SK-N-SH treated with all-trans-retinoic acid at 6 μM for 48 hours (cell line): ENCODE data around the gene TMIE.

Source experiments
- ATAC-seq: fragments of 200-7000 bp; cut with Tn5 transposase; 3 replicates; pipeline ENCODE4 v1.9.1; 2020; ENCODE audit warnings: mild to moderate bottlenecking, moderate library complexity
- CSDC2 ChIP-seq: fragments of 250-450 bp; sonication (Bioruptor Pico); IDR thresholded peaks from 2 replicates; pipeline ENCODE4 v1.5.0; 2020; ENCODE audit warnings: mild to moderate bottlenecking, moderate library complexity
- ESRRG ChIP-seq: fragments of 250-450 bp; sonication (Bioruptor Pico); IDR thresholded peaks from 2 replicates; pipeline ENCODE4 v1.6.1; 2021; ENCODE audit warnings: mild to moderate bottlenecking
- GLIS3 ChIP-seq: fragments of 250-450 bp; sonication (Bioruptor Pico); IDR thresholded peaks from 2 replicates; pipeline ENCODE4 v1.5.0; 2020; ENCODE audit warnings: mild to moderate bottlenecking, moderate library complexity
- ISL1 ChIP-seq: fragments of 250-450 bp; sonication (Bioruptor Pico); IDR thresholded peaks from 2 replicates; pipeline ENCODE4 v2.1.2; 2022; ENCODE audit warnings: mild to moderate bottlenecking, moderate library complexity
- OSR1 ChIP-seq: fragments of 250-450 bp; sonication (Bioruptor Pico); IDR thresholded peaks from 2 replicates; pipeline ENCODE4 v1.8.0; 2022; ENCODE audit warnings: moderate library complexity, mild to moderate bottlenecking, inconsistent platforms
- PATZ1 ChIP-seq: fragments of 250-450 bp; sonication (Bioruptor Pico); IDR thresholded peaks from 2 replicates; pipeline ENCODE4 v1.8.0; 2020; ENCODE audit warnings: mild to moderate bottlenecking, moderate library complexity, borderline replicate concordance
- RARB ChIP-seq: fragments of 250-450 bp; sonication (Bioruptor Pico); IDR thresholded peaks from 2 replicates; pipeline ENCODE4 v1.8.0; 2021; ENCODE audit warnings: mild to moderate bottlenecking, moderate library complexity
- SNAI2 ChIP-seq: fragments of 250-450 bp; sonication (Bioruptor Pico); IDR thresholded peaks from 2 replicates; pipeline ENCODE4 v1.5.0; 2020; ENCODE audit warnings: mild to moderate bottlenecking, moderate library complexity
- TOX ChIP-seq: fragments of 250-450 bp; sonication (Bioruptor Pico); IDR thresholded peaks from 2 replicates; pipeline ENCODE4 v1.8.0; 2021; ENCODE audit warnings: mild to moderate bottlenecking, moderate library complexity, borderline replicate concordance
- TSHZ2 ChIP-seq: fragments of 250-450 bp; sonication (Bioruptor Pico); IDR thresholded peaks from 2 replicates; pipeline ENCODE4 v1.5.0; 2020; ENCODE audit warnings: mild to moderate bottlenecking, moderate library complexity
- ZC3H10 ChIP-seq: fragments of 250-450 bp; sonication (Bioruptor Pico); IDR thresholded peaks from 2 replicates; pipeline ENCODE4 v1.5.1; 2021; ENCODE audit warnings: mild to moderate bottlenecking, moderate library complexity
- ZFP3 ChIP-seq: fragments of 250-450 bp; sonication (Bioruptor Pico); IDR thresholded peaks from 2 replicates; pipeline ENCODE4 v1.5.0; 2020; ENCODE audit warnings: mild to moderate bottlenecking, moderate library complexity
- ZFP30 ChIP-seq: fragments of 450-650 bp; formaldehyde crosslinking; IDR thresholded peaks from 2 replicates; pipeline ENCODE4 v1.5.0; 2022; ENCODE audit warnings: mild to moderate bottlenecking, moderate library complexity
- ZNF565 ChIP-seq: fragments of 450-650 bp; formaldehyde crosslinking; conservative IDR thresholded peaks from 2 replicates; pipeline ENCODE4 v1.5.0; 2020; ENCODE audit warnings: low read depth, mild to moderate bottlenecking, moderate library complexity
- ZNF70 ChIP-seq: fragments of 450-650 bp; formaldehyde crosslinking; IDR thresholded peaks from 2 replicates; pipeline ENCODE4 v1.5.0; 2020; ENCODE audit warnings: mild to moderate bottlenecking, moderate library complexity
- TF ChIP-seq, protein P1 (sequence below): fragments of 250-450 bp; sonication (Bioruptor Pico); IDR thresholded peaks from 2 replicates; pipeline ENCODE4 v1.8.0; 2021; ENCODE audit warnings: low read depth, mild to moderate bottlenecking, moderate library complexity, borderline replicate concordance
- TF ChIP-seq, protein P2 (sequence below): fragments of 250-450 bp; sonication (Bioruptor Pico); IDR thresholded peaks from 2 replicates; pipeline ENCODE4 v1.5.1; 2020; ENCODE audit warnings: low read depth, mild to moderate bottlenecking, moderate library complexity

The TMIE gene

DNA sequence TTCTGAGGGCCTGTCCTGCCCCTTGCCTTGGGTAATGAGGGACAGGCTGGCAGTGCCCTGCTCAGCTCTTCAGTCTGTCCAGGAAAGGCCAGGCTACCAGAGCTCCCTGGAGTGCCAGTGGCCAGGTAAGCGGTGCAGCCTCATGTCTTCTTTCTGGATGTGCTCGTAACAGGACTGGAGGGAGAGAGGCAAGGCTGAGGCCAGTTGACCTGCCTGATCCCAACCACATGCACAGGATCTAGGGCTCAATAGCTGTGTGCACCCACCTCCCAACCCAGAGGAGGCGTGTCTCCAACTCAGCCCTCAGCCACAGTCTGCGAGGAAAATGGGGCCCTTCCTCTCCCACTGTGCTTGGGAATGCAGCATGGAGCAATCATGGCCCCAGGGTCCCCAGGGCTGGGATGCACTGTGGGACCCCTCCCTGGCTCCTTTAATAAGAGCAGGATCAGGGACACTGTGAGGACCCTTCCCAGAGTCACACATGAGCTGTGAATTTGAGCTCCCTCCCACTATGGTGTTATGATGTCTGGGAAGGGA lies 30.2 kb upstream of the TMIE start:
- no peak for TF ChIP-seq GLIS3 (CRISPR knock-in tag)
- TF ChIP-seq RARB (CRISPR knock-in tag), result no peak
- TF ChIP-seq ZFP30 (CRISPR knock-in tag), result no peak
- TF ChIP-seq, protein P1, sequence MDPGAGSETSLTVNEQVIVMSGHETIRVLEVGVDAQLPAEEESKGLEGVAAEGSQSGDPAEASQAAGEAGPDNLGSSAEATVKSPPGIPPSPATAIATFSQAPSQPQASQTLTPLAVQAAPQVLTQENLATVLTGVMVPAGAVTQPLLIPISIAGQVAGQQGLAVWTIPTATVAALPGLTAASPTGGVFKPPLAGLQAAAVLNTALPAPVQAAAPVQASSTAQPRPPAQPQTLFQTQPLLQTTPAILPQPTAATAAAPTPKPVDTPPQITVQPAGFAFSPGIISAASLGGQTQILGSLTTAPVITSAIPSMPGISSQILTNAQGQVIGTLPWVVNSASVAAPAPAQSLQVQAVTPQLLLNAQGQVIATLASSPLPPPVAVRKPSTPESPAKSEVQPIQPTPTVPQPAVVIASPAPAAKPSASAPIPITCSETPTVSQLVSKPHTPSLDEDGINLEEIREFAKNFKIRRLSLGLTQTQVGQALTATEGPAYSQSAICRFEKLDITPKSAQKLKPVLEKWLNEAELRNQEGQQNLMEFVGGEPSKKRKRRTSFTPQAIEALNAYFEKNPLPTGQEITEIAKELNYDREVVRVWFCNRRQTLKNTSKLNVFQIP (CRISPR knock-in tag), result no peak
- TF ChIP-seq CSDC2 (CRISPR knock-in tag), result no peak
- TF ChIP-seq ZFP3 (CRISPR knock-in tag), result no peak
- TF ChIP-seq SNAI2, result no peak
- TF ChIP-seq ZNF565 (CRISPR knock-in tag), result no peak
- TF ChIP-seq, protein P2, sequence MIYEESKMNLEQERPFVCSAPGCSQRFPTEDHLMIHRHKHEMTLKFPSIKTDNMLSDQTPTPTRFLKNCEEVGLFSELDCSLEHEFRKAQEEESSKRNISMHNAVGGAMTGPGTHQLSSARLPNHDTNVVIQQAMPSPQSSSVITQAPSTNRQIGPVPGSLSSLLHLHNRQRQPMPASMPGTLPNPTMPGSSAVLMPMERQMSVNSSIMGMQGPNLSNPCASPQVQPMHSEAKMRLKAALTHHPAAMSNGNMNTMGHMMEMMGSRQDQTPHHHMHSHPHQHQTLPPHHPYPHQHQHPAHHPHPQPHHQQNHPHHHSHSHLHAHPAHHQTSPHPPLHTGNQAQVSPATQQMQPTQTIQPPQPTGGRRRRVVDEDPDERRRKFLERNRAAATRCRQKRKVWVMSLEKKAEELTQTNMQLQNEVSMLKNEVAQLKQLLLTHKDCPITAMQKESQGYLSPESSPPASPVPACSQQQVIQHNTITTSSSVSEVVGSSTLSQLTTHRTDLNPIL (CRISPR knock-in tag), result no peak
- TF ChIP-seq TSHZ2 (CRISPR knock-in tag), result no peak
- TF ChIP-seq ZC3H10 (CRISPR knock-in tag), result no peak
- TF ChIP-seq PATZ1 (CRISPR knock-in tag), result no peak
- ATAC-seq, result no peak

GRCh38 chr3:46671541-46672348 lies 29.4 kb upstream of the TMIE start:
- no peak for ATAC-seq
- TF ChIP-seq SNAI2, result no peak

GRCh38 chr3:46672349-46672695 lies 28.9 kb upstream of the TMIE start:
- ATAC-seq, result no peak
- TF ChIP-seq, protein P1 (CRISPR knock-in tag), result no peak
- no peak for TF ChIP-seq ZC3H10 (CRISPR knock-in tag)
- TF ChIP-seq, protein P2 (CRISPR knock-in tag), result no peak
- no peak for TF ChIP-seq ZFP3 (CRISPR knock-in tag)
- no peak for TF ChIP-seq ESRRG
- no peak for TF ChIP-seq ZFP30 (CRISPR knock-in tag)
- TF ChIP-seq SNAI2, result no peak
- no peak for TF ChIP-seq TSHZ2 (CRISPR knock-in tag)
- no peak for TF ChIP-seq GLIS3 (CRISPR knock-in tag)
- TF ChIP-seq ZNF70 (CRISPR knock-in tag), result no peak
- no peak for TF ChIP-seq OSR1 (CRISPR knock-in tag)
- no peak for TF ChIP-seq RARB (CRISPR knock-in tag)
- no peak for TF ChIP-seq TOX (CRISPR knock-in tag)
- TF ChIP-seq PATZ1 (CRISPR knock-in tag), result no peak
- no peak for TF ChIP-seq ISL1 (CRISPR knock-in tag)
